ENCODE data around the gene ACTMAP.

Gene ACTMAP

GRCh38 chr19:40692212-40692551 is 58.1 kb downstream of the ACTMAP start:
- DNase-seq = no peak

- DNase-seq = peak; percentile 79
Measured at GRCh38 chr19:40691421-40692211, 58.7 kb downstream of the ACTMAP start.

Measured in DMS79 treated with DMSO at 0.1 percent for 48 hours (cell line).